Measurements from ENCODE around the gene GINM1. TPM values are rescaled to one million over a fixed set of nuclear protein-coding genes. Genes with fewer than 3 reads are reported as not detected.
A peak's percentile ranks its signal among the peaks of the same experiment; 100 is the strongest.

GINM1 gene
- total and polyA plus RNA-seq, 9 of the 15 experiments (the other 6 are each of a cell fraction or from before 2014, with no cell fraction given) = 5.0 to 19.3 (median 14.2) TPM

DNA sequence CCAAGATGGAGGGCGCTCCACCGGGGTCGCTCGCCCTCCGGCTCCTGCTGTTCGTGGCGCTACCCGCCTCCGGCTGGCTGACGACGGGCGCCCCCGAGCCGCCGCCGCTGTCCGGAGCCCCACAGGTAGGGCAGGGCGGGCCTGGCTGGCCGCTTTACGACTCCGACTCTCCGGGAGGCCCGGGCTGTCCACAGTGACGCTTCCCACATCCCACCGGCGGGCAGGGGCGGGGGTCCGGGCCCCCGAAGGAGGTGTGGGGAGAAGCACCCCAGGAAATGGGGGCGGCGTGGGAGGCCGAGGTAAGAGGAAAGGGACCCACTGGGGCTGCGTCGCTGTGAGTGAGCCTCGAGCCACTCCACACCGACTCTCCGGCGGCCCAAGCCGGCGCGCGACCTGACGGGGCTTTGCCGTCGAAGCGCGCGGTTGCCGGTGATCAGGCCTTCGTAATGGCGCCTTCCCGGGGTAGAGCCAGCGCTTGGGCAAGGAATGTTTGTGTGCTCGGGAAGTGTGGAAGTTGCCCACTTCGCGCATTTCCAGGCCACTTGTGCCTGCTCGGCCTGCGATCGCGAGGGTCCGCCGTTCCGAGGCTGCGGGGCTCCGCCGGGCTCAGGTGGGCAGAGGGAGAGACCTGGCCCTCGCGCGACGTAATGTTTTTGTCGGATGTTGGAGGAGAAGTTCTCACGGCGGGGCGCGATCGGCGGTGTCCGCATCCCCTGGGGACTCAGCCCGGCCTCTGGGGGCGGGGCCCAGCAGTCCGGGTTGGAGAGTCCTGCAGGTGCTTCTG is 427 bp downstream of the GINM1 start (continued):
- TF ChIP-seq, protein P1, sequence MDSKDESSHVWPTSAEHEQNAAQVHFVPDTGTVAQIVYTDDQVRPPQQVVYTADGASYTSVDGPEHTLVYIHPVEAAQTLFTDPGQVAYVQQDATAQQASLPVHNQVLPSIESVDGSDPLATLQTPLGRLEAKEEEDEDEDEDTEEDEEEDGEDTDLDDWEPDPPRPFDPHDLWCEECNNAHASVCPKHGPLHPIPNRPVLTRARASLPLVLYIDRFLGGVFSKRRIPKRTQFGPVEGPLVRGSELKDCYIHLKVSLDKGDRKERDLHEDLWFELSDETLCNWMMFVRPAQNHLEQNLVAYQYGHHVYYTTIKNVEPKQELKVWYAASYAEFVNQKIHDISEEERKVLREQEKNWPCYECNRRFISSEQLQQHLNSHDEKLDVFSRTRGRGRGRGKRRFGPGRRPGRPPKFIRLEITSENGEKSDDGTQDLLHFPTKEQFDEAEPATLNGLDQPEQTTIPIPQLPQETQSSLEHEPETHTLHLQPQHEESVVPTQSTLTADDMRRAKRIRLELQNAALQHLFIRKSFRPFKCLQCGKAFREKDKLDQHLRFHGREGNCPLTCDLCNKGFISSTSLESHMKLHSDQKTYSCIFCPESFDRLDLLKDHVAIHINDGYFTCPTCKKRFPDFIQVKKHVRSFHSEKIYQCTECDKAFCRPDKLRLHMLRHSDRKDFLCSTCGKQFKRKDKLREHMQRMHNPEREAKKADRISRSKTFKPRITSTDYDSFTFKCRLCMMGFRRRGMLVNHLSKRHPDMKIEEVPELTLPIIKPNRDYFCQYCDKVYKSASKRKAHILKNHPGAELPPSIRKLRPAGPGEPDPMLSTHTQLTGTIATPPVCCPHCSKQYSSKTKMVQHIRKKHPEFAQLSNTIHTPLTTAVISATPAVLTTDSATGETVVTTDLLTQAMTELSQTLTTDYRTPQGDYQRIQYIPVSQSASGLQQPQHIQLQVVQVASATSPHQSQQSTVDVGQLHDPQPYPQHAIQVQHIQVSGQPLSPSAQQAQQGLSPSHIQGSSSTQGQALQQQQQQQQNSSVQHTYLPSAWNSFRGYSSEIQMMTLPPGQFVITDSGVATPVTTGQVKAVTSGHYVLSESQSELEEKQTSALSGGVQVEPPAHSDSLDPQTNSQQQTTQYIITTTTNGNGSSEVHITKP (IDR thresholded peaks at IDR 0.05; ENCODE audit: partially characterized antibody) = no peak
- TF ChIP-seq ZNF224 (CRISPR knock-in tag; IDR thresholded peaks at IDR 0.05) = peak; percentile 74
- TF ChIP-seq, protein P2, sequence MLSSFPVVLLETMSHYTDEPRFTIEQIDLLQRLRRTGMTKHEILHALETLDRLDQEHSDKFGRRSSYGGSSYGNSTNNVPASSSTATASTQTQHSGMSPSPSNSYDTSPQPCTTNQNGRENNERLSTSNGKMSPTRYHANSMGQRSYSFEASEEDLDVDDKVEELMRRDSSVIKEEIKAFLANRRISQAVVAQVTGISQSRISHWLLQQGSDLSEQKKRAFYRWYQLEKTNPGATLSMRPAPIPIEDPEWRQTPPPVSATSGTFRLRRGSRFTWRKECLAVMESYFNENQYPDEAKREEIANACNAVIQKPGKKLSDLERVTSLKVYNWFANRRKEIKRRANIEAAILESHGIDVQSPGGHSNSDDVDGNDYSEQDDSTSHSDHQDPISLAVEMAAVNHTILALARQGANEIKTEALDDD (IDR thresholded peaks at IDR 0.05) = no peak
- TF ChIP-seq ERF (CRISPR knock-in tag; IDR thresholded peaks at IDR 0.05) = peak; percentile 23
- no peak for TF ChIP-seq ZFP36 (IDR thresholded peaks at IDR 0.05; ENCODE audit: low read depth, low read length, partially characterized antibody)
- no peak for TF ChIP-seq RAD51 (IDR thresholded peaks at IDR 0.05; ENCODE audit: borderline replicate concordance, low read depth)
- TF ChIP-seq RERE (CRISPR knock-in tag; IDR thresholded peaks at IDR 0.05; ENCODE audit: borderline replicate concordance) = peak; percentile 90; the same call in 1 of the 2 replicates
- no peak for TF ChIP-seq ZNF384 (IDR thresholded peaks at IDR 0.05; ENCODE audit: low read depth, low read length)
- TF ChIP-seq HMGN3 (IDR thresholded peaks at IDR 0.05; ENCODE audit: borderline replicate concordance, extremely low read depth, insufficient read length, low read depth, low read length) = no peak
- TF ChIP-seq KAT8 (IDR thresholded peaks at IDR 0.05; ENCODE audit: low read depth) = no peak
- TF ChIP-seq ZNF76 (CRISPR knock-in tag; IDR thresholded peaks at IDR 0.05; ENCODE audit: borderline replicate concordance) = 0 out of 2 replicates have a peak, but pooled peaks have one; percentile 9
- TF ChIP-seq ZNF175 (CRISPR knock-in tag; IDR thresholded peaks at IDR 0.05; ENCODE audit: low read depth) = no peak
- 0 out of 2 replicates have a peak, but pooled peaks have one; percentile 27 for TF ChIP-seq ZNF143 (CRISPR knock-in tag; IDR thresholded peaks at IDR 0.05)
- TF ChIP-seq, protein P3, sequence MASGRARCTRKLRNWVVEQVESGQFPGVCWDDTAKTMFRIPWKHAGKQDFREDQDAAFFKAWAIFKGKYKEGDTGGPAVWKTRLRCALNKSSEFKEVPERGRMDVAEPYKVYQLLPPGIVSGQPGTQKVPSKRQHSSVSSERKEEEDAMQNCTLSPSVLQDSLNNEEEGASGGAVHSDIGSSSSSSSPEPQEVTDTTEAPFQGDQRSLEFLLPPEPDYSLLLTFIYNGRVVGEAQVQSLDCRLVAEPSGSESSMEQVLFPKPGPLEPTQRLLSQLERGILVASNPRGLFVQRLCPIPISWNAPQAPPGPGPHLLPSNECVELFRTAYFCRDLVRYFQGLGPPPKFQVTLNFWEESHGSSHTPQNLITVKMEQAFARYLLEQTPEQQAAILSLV (tag; IDR thresholded peaks at IDR 0.05) = no peak
- TF ChIP-seq CCNT2 (IDR thresholded peaks at IDR 0.05; ENCODE audit: borderline replicate concordance, extremely low read depth, insufficient read length, low read depth, low read length) = peak; percentile 14

All from K562 (cell line).